PC-3 (cell line): ENCODE results near the gene OSBPL6. TPM values are rescaled to one million over a fixed set of nuclear protein-coding genes. Genes with fewer than 3 reads are reported as not detected.
"Not testable (repeated sequence)": the region's sequence is repeated elsewhere in the genome, so short reads cannot be mapped to it uniquely, and the experiment has no call there.

Experiments used
- ATAC-seq: fragments of 200-7000 bp; cut with Tn5 transposase; 2 replicates; pipeline ENCODE4 v1.9.1; 2020; ENCODE audit warnings: mild to moderate bottlenecking, moderate library complexity
- BruUV-seq: library from RNA; stranded (reverse); fragments of 400-500 nt; replicated peaks from 2 replicates; lab custom pipeline; 2021; lab: Mats Ljungman, UMichigan
- CTCF ChIA-PET: fragments of 300-600 bp; sonication (Branson Sonifier 250); formaldehyde crosslinking; loops from one replicate; lab custom pipeline; 2022; ENCODE audit warnings: antibody characterized with exemption; lab: Charles Lee
- POLR2A ChIA-PET: fragments of 300-600 bp; sonication (Branson Sonifier 250); formaldehyde crosslinking; loops from one replicate; lab custom pipeline; 2022; ENCODE audit warnings: antibody characterized with exemption; ENCODE audit not compliant: unreplicated experiment; lab: Charles Lee
- DNase-seq: peaks from one replicate; pipeline ENCODE4 v3.0.0-alpha.2; 2015
- H2AFZ ChIP-seq: fragments of 300-600 bp; sonication (generic); 2 replicates; pipeline ENCODE4 v1.6.0; 2016; ENCODE audit warnings: antibody characterized with exemption, low read length
- H3F3A ChIP-seq: fragments of 300-600 bp; sonication (generic); one replicate; pipeline ENCODE4 v1.6.0; 2017; ENCODE audit warnings: antibody characterized with exemption, low read length, control low read depth, mild to moderate bottlenecking; ENCODE audit not compliant: unreplicated experiment
- H3K27ac ChIP-seq: fragments of 300-600 bp; sonication (generic); 2 replicates; pipeline ENCODE4 v1.5.1; 2016; ENCODE audit warnings: mild to moderate bottlenecking, low read length
- H3K27me3 ChIP-seq: fragments of 300-600 bp; sonication (generic); 2 replicates; pipeline ENCODE4 v1.6.1; 2016; ENCODE audit warnings: low read length, mixed read lengths
- H3K36me3 ChIP-seq: fragments of 300-600 bp; sonication (generic); 2 replicates; pipeline ENCODE4 v1.6.1; 2016; ENCODE audit warnings: low read depth, mixed run types, low read length, mixed read lengths
- H3K4me1 ChIP-seq: fragments of 300-600 bp; sonication (generic); 2 replicates; pipeline ENCODE4 v1.5.1; 2016; ENCODE audit warnings: low read length; ENCODE audit not compliant: insufficient read depth
- H3K4me2 ChIP-seq: fragments of 300-600 bp; sonication (generic); 2 replicates; pipeline ENCODE4 v1.6.0; 2016; ENCODE audit warnings: low read length
- H3K4me3 ChIP-seq: fragments of 300-600 bp; sonication (generic); 2 replicates; pipeline ENCODE4 v1.5.1; 2016; ENCODE audit warnings: mild to moderate bottlenecking, low read length, mixed read lengths
- H3K79me2 ChIP-seq: fragments of 300-600 bp; sonication (generic); 2 replicates; pipeline ENCODE4 v1.6.1; 2017; ENCODE audit warnings: low read length, mixed read lengths
- H3K9ac ChIP-seq: fragments of 300-600 bp; sonication (generic); 2 replicates; pipeline ENCODE4 v1.6.0; 2016; ENCODE audit warnings: mild to moderate bottlenecking, low read length
- H3K9me2 ChIP-seq: fragments of 300-600 bp; sonication (generic); replicated peaks from 2 replicates; pipeline ENCODE4 v1.6.1; 2016; ENCODE audit warnings: mixed run types, low read length, mixed read lengths
- H3K9me3 ChIP-seq: fragments of 300-600 bp; sonication (generic); 2 replicates; pipeline ENCODE4 v1.6.1; 2016; ENCODE audit warnings: low read length, mixed read lengths
- H4K20me1 ChIP-seq: fragments of 300-600 bp; sonication (generic); 2 replicates; pipeline ENCODE4 v1.6.1; 2016; ENCODE audit warnings: low read length, mixed read lengths
- EZH2 ChIP-seq: fragments of 300-600 bp; sonication (generic); IDR thresholded peaks from one replicate; pipeline ENCODE4 v1.6.1; 2017; ENCODE audit warnings: antibody characterized with exemption, mild to moderate bottlenecking, low read length; ENCODE audit not compliant: unreplicated experiment
- EZH2phosphoT487 ChIP-seq: fragments of 300-600 bp; sonication (generic); IDR thresholded peaks from 2 replicates; pipeline ENCODE4 v1.6.1; 2018; ENCODE audit warnings: mild to moderate bottlenecking, antibody characterized with exemption, low read length, borderline replicate concordance
- intact Hi-C: fragments of 100-400 bp; cut with micrococcal nuclease; formaldehyde crosslinking; loops from 2 replicates; pipeline ENCODE4 v1.9.0; 2023
- total RNA-seq: library from RNA; depleted of rRNA; stranded (reverse); fragments of >200 nt; gene quantifications from 2 replicates; pipeline ENCODE4 v1.2.3, GENCODE V29; 2014
- TF ChIP-seq, protein P1 (sequence below): fragments of 300-600 bp; sonication (generic); conservative IDR thresholded peaks from 2 replicates; pipeline ENCODE4 v1.5.1; 2017; ENCODE audit warnings: antibody characterized with exemption, low read depth, mild to moderate bottlenecking, low read length

Gene OSBPL6
- total RNA-seq, 1 experiment from 2014 or later, result 4.0 TPM

DNA sequence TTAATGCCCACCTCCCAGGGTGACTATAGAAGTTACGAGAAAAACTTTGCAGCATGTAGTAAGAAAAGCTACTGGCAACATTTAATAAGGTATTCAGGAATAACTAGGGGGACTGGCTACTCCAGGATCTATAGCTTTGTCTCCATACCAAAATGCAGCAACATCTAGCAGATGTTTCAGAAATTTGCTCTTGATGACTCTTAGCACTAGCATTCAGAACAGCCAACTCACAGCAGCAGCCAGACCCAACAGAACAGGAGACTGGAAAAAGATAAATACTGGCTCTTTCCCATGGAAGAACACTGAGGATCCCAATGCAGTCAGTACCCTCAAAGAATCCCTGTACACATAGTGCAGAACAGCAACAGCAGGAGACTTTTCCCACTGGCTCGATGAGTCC lies 151.6 kb downstream of the OSBPL6 start:
- Histone ChIP-seq H3K4me3 (no peak overlapping the region), H3K36me3 (no peaks in the 10 kb centered on the region)
- CTCF ChIA-PET, result no interaction called here

DNA sequence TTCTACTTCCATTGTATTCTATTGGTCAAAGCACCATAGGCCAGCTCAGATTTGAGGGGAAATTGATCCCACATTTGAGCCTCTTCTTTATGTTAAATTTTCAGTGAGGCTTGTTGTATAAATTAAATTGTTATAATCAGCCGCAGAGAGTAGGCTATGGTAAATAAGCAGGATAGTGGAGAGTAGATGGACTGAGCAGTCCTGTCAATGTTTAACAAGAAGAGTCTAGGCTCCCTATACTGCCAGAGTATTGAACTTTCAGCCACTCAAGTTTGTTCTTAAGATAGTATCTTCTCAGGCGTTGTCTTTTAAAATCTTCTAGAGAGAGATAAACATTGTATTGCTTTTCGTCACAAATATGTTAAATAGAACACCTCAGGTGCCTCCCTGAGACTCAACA lies 155.7 kb downstream of the OSBPL6 start:
- ChIA-PET CTCF (no interaction called here), POLR2A (no interaction called here)
- no peaks in the 10 kb centered on the region for H3K36me3 ChIP-seq

More for the DNA sequence above, 151.6 kb downstream of the OSBPL6 start:
- Histone ChIP-seq H3K4me2 (no peak overlapping the region), H2AFZ (no peak overlapping the region), H3K9ac (no peak overlapping the region), H4K20me1 (no peaks in the 10 kb centered on the region), H3F3A (no peaks in the 10 kb centered on the region), H3K27me3 (no peaks in the 10 kb centered on the region), H3K27ac (no peak overlapping the region), H3K4me1 (no peaks in the 10 kb centered on the region), H3K9me3 (no peaks in the 10 kb centered on the region), H3K9me2 (no peaks in the 10 kb centered on the region), H3K79me2 (no peaks in the 10 kb centered on the region)
- ATAC-seq, result no peak
- BruUV-seq, result no TSS peak
- intact Hi-C loops, result no loop called here
- POLR2A ChIA-PET, result no interaction called here
- DNase-seq, result no peak
- TF ChIP-seq EZH2, result no peak
- no peak for TF ChIP-seq EZH2phosphoT487
- TF ChIP-seq, protein P1, sequence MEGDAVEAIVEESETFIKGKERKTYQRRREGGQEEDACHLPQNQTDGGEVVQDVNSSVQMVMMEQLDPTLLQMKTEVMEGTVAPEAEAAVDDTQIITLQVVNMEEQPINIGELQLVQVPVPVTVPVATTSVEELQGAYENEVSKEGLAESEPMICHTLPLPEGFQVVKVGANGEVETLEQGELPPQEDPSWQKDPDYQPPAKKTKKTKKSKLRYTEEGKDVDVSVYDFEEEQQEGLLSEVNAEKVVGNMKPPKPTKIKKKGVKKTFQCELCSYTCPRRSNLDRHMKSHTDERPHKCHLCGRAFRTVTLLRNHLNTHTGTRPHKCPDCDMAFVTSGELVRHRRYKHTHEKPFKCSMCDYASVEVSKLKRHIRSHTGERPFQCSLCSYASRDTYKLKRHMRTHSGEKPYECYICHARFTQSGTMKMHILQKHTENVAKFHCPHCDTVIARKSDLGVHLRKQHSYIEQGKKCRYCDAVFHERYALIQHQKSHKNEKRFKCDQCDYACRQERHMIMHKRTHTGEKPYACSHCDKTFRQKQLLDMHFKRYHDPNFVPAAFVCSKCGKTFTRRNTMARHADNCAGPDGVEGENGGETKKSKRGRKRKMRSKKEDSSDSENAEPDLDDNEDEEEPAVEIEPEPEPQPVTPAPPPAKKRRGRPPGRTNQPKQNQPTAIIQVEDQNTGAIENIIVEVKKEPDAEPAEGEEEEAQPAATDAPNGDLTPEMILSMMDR, result no peak

DNA sequence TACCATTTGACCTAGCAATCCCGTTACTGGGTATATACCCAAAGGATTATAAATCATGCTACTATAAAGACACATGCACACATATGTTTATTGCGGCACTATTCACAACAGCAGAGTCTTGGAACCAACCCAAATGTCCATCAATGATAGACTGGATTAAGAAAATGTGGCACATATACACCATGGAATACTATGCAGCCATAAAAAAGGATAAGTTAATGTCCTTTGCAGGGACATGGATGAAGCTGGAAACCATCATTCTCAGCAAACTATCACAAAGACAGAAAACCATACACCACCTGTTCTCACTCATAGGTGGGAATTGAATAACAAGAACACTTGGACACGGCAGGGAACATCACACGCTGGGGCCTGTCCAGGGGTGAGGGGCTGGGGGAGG lies 163.4 kb downstream of the OSBPL6 start:
- H3K9ac ChIP-seq, POLR2A ChIA-PET, intact Hi-C loops, H3K27ac ChIP-seq, H3K27me3 ChIP-seq, H3K4me2 ChIP-seq, H3F3A ChIP-seq, CTCF ChIA-PET, ATAC-seq, H4K20me1 ChIP-seq, BruUV-seq, H3K4me1 ChIP-seq, H3K9me2 ChIP-seq, H3K79me2 ChIP-seq, H2AFZ ChIP-seq, DNase-seq, H3K9me3 ChIP-seq, H3K36me3 ChIP-seq, H3K4me3 ChIP-seq: not testable (repeated sequence)

More for the DNA sequence above, 155.7 kb downstream of the OSBPL6 start:
- Histone ChIP-seq H3K9me2 (no peaks in the 10 kb centered on the region), H3F3A (no peaks in the 10 kb centered on the region), H2AFZ (no peak overlapping the region), H3K4me1 (no peaks in the 10 kb centered on the region), H3K4me3 (no peak overlapping the region), H3K9ac (no peak overlapping the region), H3K27me3 (no peaks in the 10 kb centered on the region), H3K9me3 (no peaks in the 10 kb centered on the region), H3K4me2 (no peak overlapping the region), H3K79me2 (no peaks in the 10 kb centered on the region), H3K27ac (no peak overlapping the region), H4K20me1 (no peaks in the 10 kb centered on the region)
- intact Hi-C loops, result no loop called here
- ATAC-seq (no peak), DNase-seq (no peak)
- TF ChIP-seq, protein P1, result no peak
- BruUV-seq, result no TSS peak
